ENCODE results near the gene CLSTN1. TPM values are rescaled to one million over a fixed set of nuclear protein-coding genes. Genes with fewer than 3 reads are reported as not detected.
A peak's percentile ranks its signal among the peaks of the same experiment; 100 is the strongest.
"Not testable (repeated sequence)": the region's sequence is repeated elsewhere in the genome, so short reads cannot be mapped to it uniquely, and the experiment has no call there.

Gene CLSTN1
- total and polyA plus RNA-seq, 5 donors from 2014 or later, result 19.2 to 106 (median 22.7) TPM

DNA sequence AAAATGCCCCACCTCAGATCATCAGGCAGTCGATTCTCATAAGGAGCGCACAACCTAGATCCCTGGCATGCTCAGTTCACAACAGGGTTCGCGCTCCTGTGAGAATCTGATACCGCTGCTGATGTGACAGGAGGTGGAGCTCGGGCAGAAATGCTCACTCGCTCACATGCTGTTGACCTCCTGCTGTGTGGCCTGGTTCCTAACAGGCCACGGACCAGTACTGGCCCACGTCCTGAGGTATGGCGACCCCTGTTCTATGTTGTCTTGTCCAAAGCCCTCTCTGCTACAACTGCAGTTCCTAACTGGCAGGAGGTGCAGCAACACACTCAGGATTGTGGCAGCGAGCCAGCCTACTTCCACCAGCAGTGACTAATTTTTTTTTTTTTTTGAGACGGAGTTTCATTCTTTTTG, 70.6 kb downstream of the CLSTN1 start:
- Histone ChIP-seq H3K9me3 (ENCODE audit: control insufficient read depth in 2 of 2, low read length in 2 of 2) (no peaks in the 10 kb centered on the region), H3K27ac (ENCODE audit: insufficient read depth, low read length, poor library complexity, severe bottlenecking) (no peak overlapping the region), H3K4me1 (ENCODE audit: control insufficient read depth, insufficient read depth, low read length, poor library complexity, severe bottlenecking) (no peaks in the 10 kb centered on the region), H3K27me3 (ENCODE audit: control insufficient read depth, insufficient read depth, low read length) (no peaks in the 10 kb centered on the region), H3K36me3 (ENCODE audit: control insufficient read depth, insufficient read depth, low read length) (peaks cover 62% of the 10 kb centered on the region), H3K4me3 (ENCODE audit: low read depth, low read length) (no peak overlapping the region)
- H3K36me3 Mint-ChIP-seq, result peaks cover 40% of the 10 kb centered on the region
- ATAC-seq (ENCODE audit: low read depth in 2 of 2) (no peak), DNase-seq (no peak)
- no peak overlapping the region for H3K4me3 Mint-ChIP-seq
- H3K27ac Mint-ChIP-seq, result peak overlapping the region in 2 of 3 donors; percentile 52 to 67
- H3K27me3 Mint-ChIP-seq, result no peaks in the 10 kb centered on the region
- peaks cover 4 to 25% (median 11%) of the 10 kb centered on the region in 4 donors for H3K4me1 Mint-ChIP-seq
- H3K9me3 Mint-ChIP-seq, result no peaks in the 10 kb centered on the region

DNA sequence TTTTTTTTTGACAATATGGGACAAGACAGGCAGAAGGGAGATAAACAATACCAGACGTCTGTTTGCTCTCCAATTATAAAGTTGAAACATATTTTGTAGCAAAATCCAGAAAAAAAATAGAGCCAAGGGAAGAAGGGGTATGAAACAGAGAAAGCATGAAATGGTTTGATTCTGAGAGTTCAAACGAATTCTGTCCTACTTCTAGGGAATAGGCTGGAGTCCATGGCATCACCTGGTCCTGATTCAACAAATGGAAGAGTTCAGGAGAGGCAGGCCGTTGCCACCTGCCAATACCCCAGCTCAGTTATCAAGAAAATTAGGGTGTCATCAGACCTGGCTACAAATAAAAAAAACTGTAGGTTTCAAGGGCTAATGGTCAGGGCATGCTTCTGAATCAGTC, 71.8 kb downstream of the CLSTN1 start:
- H3K36me3 ChIP-seq (ENCODE audit: control insufficient read depth, insufficient read depth, low read length), result peaks cover 65% of the 10 kb centered on the region
- no peak for ATAC-seq (ENCODE audit: low read depth in 2 of 2)
- no peak overlapping the region for H3K27ac ChIP-seq (ENCODE audit: insufficient read depth, low read length, poor library complexity, severe bottlenecking)
- Mint-ChIP-seq H3K4me3 (no peak overlapping the region), H3K27ac (peak overlapping the region in 1 of 3 donors; percentile 64), H3K9me3 (no peaks in the 10 kb centered on the region), H3K4me1 (peaks cover 4 to 20% (median 10%) of the 10 kb centered on the region in 4 donors), H3K27me3 (no peaks in the 10 kb centered on the region), H3K36me3 (peaks cover 39% of the 10 kb centered on the region)
- no peaks in the 10 kb centered on the region for H3K9me3 ChIP-seq (ENCODE audit: control insufficient read depth in 2 of 2, low read length in 2 of 2)
- no peaks in the 10 kb centered on the region for H3K4me1 ChIP-seq (ENCODE audit: control insufficient read depth, insufficient read depth, low read length, poor library complexity, severe bottlenecking)
- no peak overlapping the region for H3K4me3 ChIP-seq (ENCODE audit: low read depth, low read length)
- DNase-seq, result no peak
- H3K27me3 ChIP-seq (ENCODE audit: control insufficient read depth, insufficient read depth, low read length), result no peaks in the 10 kb centered on the region

DNA sequence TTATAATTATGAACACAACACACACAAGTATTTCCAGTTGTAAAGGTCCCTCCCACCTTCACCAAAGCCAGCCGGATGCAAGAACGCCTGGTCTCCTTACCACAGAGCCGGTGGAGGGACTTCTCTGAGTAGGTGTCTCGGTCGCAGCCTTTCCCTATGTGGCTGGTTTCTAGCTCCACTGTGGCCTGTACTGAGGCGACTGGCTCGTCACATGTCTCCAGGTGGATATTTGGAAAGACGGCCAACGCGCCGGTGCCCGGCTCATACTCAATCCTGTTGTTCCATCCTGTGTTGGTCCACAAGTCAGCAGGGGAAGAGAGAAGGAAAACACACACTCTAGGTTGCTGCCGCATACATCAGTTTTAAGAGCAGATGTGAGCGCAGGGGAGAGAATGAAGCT, 74.4 kb downstream of the CLSTN1 start:
- Mint-ChIP-seq H3K9me3 (no peaks in the 10 kb centered on the region), H3K36me3 (peaks cover 29% of the 10 kb centered on the region), H3K27ac (peak overlapping the region in 1 of 3 donors; percentile 25)

DNA sequence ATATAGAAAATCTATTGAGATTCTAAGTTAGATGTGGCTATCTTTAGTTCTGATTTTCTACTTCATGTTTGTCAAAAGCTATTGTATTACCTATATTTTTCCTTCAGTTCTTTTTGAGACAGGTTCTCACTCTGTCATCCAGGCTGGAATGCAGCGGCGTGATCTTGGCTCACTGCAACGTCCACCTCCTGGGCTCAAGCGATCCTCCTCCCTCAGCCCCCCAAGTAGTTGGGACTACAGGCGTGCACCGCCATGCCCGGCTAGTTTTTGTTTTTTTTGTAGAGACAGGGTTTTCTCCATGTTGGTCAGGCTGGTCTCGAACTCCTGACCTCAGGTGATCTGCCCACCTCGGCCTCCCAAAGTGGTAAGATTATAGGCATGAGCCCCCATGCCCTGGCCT, 75.4 kb downstream of the CLSTN1 start:
- H3K4me1 ChIP-seq (ENCODE audit: control insufficient read depth, insufficient read depth, low read length, poor library complexity, severe bottlenecking); ATAC-seq (ENCODE audit: low read depth in 2 of 2); H3K9me3 Mint-ChIP-seq; H3K27me3 Mint-ChIP-seq; H3K4me1 Mint-ChIP-seq; H3K9me3 ChIP-seq (ENCODE audit: control insufficient read depth in 2 of 2, low read length in 2 of 2); H3K4me3 Mint-ChIP-seq; H3K27me3 ChIP-seq (ENCODE audit: control insufficient read depth, insufficient read depth, low read length); DNase-seq; H3K27ac ChIP-seq (ENCODE audit: insufficient read depth, low read length, poor library complexity, severe bottlenecking); H3K4me3 ChIP-seq (ENCODE audit: low read depth, low read length): not testable (repeated sequence)
- Mint-ChIP-seq H3K36me3 (peaks cover 35% of the 10 kb centered on the region), H3K27ac (peak overlapping the region in 1 of 3 donors; percentile 41)
- peaks cover 81% of the 10 kb centered on the region for H3K36me3 ChIP-seq (ENCODE audit: control insufficient read depth, insufficient read depth, low read length)

More for the DNA sequence above, 74.4 kb downstream of the CLSTN1 start:
- Histone ChIP-seq H3K27ac (ENCODE audit: insufficient read depth, low read length, poor library complexity, severe bottlenecking) (no peak overlapping the region), H3K4me1 (ENCODE audit: control insufficient read depth, insufficient read depth, low read length, poor library complexity, severe bottlenecking) (no peaks in the 10 kb centered on the region), H3K27me3 (ENCODE audit: control insufficient read depth, insufficient read depth, low read length) (no peaks in the 10 kb centered on the region), H3K36me3 (ENCODE audit: control insufficient read depth, insufficient read depth, low read length) (peaks cover 79% of the 10 kb centered on the region), H3K9me3 (ENCODE audit: control insufficient read depth in 2 of 2, low read length in 2 of 2) (no peaks in the 10 kb centered on the region), H3K4me3 (ENCODE audit: low read depth, low read length) (no peak overlapping the region)
- peak overlapping the region in 1 of 4 donors; percentile 28 for H3K4me3 Mint-ChIP-seq
- no peaks in the 10 kb centered on the region for H3K27me3 Mint-ChIP-seq
- ATAC-seq (ENCODE audit: low read depth in 2 of 2) (no peak), DNase-seq (no peak)
- peaks cover 0 to 7% (median 3%) of the 10 kb centered on the region in 4 donors for H3K4me1 Mint-ChIP-seq

DNA sequence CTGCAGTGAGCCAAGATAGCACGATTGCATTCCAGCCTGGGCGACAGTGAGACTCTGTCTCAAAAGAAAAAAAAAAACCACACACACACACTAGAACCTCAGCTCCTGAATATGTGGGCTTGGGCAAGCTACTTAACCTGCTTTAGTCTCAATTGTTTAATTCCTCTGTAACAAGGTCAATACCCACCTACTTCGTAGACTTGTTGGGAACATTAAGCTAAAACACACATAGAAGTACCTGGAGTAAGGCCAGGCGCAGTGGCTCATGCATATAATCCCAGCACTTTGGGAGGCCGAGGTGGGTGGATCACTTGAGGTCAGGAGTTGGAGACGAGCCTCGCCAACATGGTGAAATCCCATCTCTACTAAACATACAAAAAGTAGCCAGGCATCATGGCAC, 77.1 kb downstream of the CLSTN1 start:
- no peak overlapping the region for H3K27ac Mint-ChIP-seq
- peaks cover 0 to 7% (median 3%) of the 10 kb centered on the region in 4 donors for H3K4me1 Mint-ChIP-seq
- Histone ChIP-seq H3K4me3 (ENCODE audit: low read depth, low read length) (no peak overlapping the region), H3K4me1 (ENCODE audit: control insufficient read depth, insufficient read depth, low read length, poor library complexity, severe bottlenecking) (no peaks in the 10 kb centered on the region), H3K27ac (ENCODE audit: insufficient read depth, low read length, poor library complexity, severe bottlenecking) (no peak overlapping the region), H3K9me3 (ENCODE audit: control insufficient read depth in 2 of 2, low read length in 2 of 2) (no peaks in the 10 kb centered on the region), H3K36me3 (ENCODE audit: control insufficient read depth, insufficient read depth, low read length) (peaks cover 85% of the 10 kb centered on the region), H3K27me3 (ENCODE audit: control insufficient read depth, insufficient read depth, low read length) (no peaks in the 10 kb centered on the region)
- H3K9me3 Mint-ChIP-seq, result no peaks in the 10 kb centered on the region
- H3K27me3 Mint-ChIP-seq, result no peaks in the 10 kb centered on the region
- ATAC-seq (ENCODE audit: low read depth in 2 of 2) (no peak), DNase-seq (no peak)
- peaks cover 46% of the 10 kb centered on the region for H3K36me3 Mint-ChIP-seq
- no peak overlapping the region for H3K4me3 Mint-ChIP-seq

DNA sequence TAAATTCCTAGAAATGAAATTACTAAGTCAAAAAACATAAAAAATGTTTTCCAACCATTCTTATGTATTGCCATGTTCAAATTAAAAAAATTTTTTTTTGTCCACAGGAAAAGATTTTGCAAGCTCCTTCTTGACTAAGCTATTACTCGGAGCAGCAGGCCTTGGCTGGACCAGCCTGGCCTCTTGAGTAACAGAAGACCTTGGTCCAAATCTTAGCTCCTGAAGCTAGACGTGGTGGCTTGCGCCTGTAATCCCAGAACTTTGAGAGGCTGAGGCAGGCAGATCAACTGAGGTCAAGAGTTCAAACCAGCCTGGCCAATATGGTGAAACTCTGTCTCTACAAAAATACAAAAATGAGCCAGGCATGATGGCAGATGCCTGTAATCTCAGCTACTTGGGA, 77.6 kb downstream of the CLSTN1 start:
- Mint-ChIP-seq H3K4me3 (no peak overlapping the region), H3K27me3 (no peaks in the 10 kb centered on the region), H3K4me1 (peaks cover 0 to 5% (median 1%) of the 10 kb centered on the region in 4 donors), H3K27ac (peak overlapping the region in 1 of 3 donors; percentile 7), H3K36me3 (peaks cover 44% of the 10 kb centered on the region), H3K9me3 (no peaks in the 10 kb centered on the region)
- Histone ChIP-seq H3K27ac (ENCODE audit: insufficient read depth, low read length, poor library complexity, severe bottlenecking) (no peak overlapping the region), H3K27me3 (ENCODE audit: control insufficient read depth, insufficient read depth, low read length) (no peaks in the 10 kb centered on the region), H3K4me1 (ENCODE audit: control insufficient read depth, insufficient read depth, low read length, poor library complexity, severe bottlenecking) (no peaks in the 10 kb centered on the region), H3K4me3 (ENCODE audit: low read depth, low read length) (no peak overlapping the region), H3K9me3 (ENCODE audit: control insufficient read depth in 2 of 2, low read length in 2 of 2) (no peaks in the 10 kb centered on the region), H3K36me3 (ENCODE audit: control insufficient read depth, insufficient read depth, low read length) (peaks cover 85% of the 10 kb centered on the region)
- no peak for DNase-seq
- no peak for ATAC-seq (ENCODE audit: low read depth in 2 of 2)

DNA sequence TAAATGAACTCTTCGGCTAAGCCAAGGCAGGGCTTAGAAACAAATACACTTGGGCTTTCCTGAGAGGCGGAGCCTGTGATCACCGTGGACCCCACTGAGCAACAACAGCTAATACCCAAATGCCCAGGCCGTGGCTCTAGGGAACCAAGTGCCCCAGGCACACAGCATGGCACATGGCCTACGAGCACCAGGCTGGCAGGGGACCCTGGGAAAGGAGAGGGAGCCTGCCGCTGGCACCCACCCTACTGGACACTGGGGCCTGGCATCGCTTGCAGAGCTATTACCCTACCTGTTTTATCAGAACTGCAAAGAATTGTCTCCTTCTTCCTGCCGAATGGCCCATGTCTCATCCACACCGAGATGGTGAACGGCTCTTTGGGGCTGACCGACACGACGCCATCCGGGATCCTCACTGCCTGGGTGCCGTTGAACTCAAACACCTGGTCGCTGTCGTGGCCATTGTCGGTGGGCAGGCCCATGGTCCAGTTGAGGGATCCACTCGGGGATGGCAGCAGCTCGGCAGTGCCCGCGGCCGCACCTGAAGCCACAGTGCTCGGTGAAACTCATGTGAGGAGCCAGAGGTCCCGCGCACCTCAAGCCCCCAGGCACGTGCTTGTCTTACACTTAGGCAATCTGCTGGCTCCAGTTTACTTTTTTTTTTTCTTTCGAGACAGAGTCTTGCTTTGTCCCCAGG, 79.5 kb downstream of the CLSTN1 start:
- H3K27ac Mint-ChIP-seq, result no peak overlapping the region
- no peak overlapping the region for H3K27ac ChIP-seq (ENCODE audit: insufficient read depth, low read length, poor library complexity, severe bottlenecking)
- H3K4me1 ChIP-seq (ENCODE audit: control insufficient read depth, insufficient read depth, low read length, poor library complexity, severe bottlenecking), result no peaks in the 10 kb centered on the region
- H3K27me3 ChIP-seq (ENCODE audit: control insufficient read depth, insufficient read depth, low read length), result no peaks in the 10 kb centered on the region
- ATAC-seq (ENCODE audit: low read depth in 2 of 2), result no peak
- H3K4me3 ChIP-seq (ENCODE audit: low read depth, low read length), result no peak overlapping the region
- H3K4me1 Mint-ChIP-seq, result peaks cover 0 to 5% (median 0%) of the 10 kb centered on the region in 4 donors
- peaks cover 44% of the 10 kb centered on the region for H3K36me3 Mint-ChIP-seq
- H3K36me3 ChIP-seq (ENCODE audit: control insufficient read depth, insufficient read depth, low read length), result peaks cover 80% of the 10 kb centered on the region
- H3K9me3 Mint-ChIP-seq, result no peaks in the 10 kb centered on the region
- DNase-seq, result no peak
- no peak overlapping the region for H3K4me3 Mint-ChIP-seq
- H3K27me3 Mint-ChIP-seq, result no peaks in the 10 kb centered on the region
- H3K9me3 ChIP-seq (ENCODE audit: control insufficient read depth in 2 of 2, low read length in 2 of 2), result no peaks in the 10 kb centered on the region

DNA sequence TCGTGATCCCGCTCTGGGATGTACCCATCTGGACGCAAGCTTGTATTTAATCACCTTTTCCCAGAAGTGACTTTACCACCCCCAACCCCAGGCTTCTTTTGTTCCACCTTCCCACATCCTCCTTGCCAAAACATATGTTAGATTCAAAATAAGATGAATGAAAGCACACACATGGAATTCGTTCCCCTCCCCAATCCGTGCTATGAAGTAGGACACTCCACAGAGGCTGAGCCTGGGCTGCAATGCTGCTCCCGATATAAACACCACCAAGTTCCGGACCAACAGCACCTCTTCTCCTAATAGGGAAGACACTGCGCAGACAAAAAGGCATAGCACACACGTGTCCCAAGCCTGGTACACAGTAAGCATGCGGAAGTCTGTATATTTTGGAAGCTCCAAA, 86.1 kb downstream of the CLSTN1 start:
- Histone ChIP-seq H3K27ac (ENCODE audit: insufficient read depth, low read length, poor library complexity, severe bottlenecking) (no peak overlapping the region), H3K27me3 (ENCODE audit: control insufficient read depth, insufficient read depth, low read length) (no peaks in the 10 kb centered on the region), H3K4me1 (ENCODE audit: control insufficient read depth, insufficient read depth, low read length, poor library complexity, severe bottlenecking) (no peaks in the 10 kb centered on the region), H3K4me3 (ENCODE audit: low read depth, low read length) (no peak overlapping the region), H3K36me3 (ENCODE audit: control insufficient read depth, insufficient read depth, low read length) (peaks cover 85% of the 10 kb centered on the region), H3K9me3 (ENCODE audit: control insufficient read depth in 2 of 2, low read length in 2 of 2) (no peaks in the 10 kb centered on the region)
- no peak overlapping the region for H3K4me3 Mint-ChIP-seq
- H3K36me3 Mint-ChIP-seq, result peaks cover 43% of the 10 kb centered on the region
- H3K9me3 Mint-ChIP-seq, result no peaks in the 10 kb centered on the region
- H3K4me1 Mint-ChIP-seq, result peaks cover 0 to 22% (median 11%) of the 10 kb centered on the region in 4 donors
- H3K27ac Mint-ChIP-seq, result peak overlapping the region; percentile 28 to 76 (median 60)
- DNase-seq, result no peak
- ATAC-seq (ENCODE audit: low read depth in 2 of 2), result no peak
- H3K27me3 Mint-ChIP-seq, result no peaks in the 10 kb centered on the region

Data from CD4-positive, CD25-positive, alpha-beta regulatory T cell (primary cell).